BLaER1 (cell line): ENCODE results near the gene SLC25A19.
"Not testable (repeated sequence)": the region's sequence is repeated elsewhere in the genome, so short reads cannot be mapped to it uniquely, and the experiment has no call there.

Experiments
- H3K27ac ChIP-seq: shearing (Covaris generic); formaldehyde crosslinking; 2 replicates; pipeline ENCODE4 v1.8.1; 2022
- H3K27me3 ChIP-seq: shearing (Covaris generic); formaldehyde crosslinking; 2 replicates; pipeline ENCODE4 v1.8.1; 2022
- H3K36me3 ChIP-seq: shearing (Covaris generic); formaldehyde crosslinking; 2 replicates; pipeline ENCODE4 v1.8.1; 2022
- H3K4me1 ChIP-seq: shearing (Covaris generic); formaldehyde crosslinking; 2 replicates; pipeline ENCODE4 v1.8.1; 2022
- H3K4me2 ChIP-seq: shearing (Covaris generic); formaldehyde crosslinking; 2 replicates; pipeline ENCODE4 v1.8.1; 2022
- H3K4me3 ChIP-seq: shearing (Covaris generic); formaldehyde crosslinking; 2 replicates; pipeline ENCODE4 v1.8.1; 2022
- H3K9ac ChIP-seq: shearing (Covaris generic); formaldehyde crosslinking; 2 replicates; pipeline ENCODE4 v1.8.1; 2022
- H3K9me3 ChIP-seq: shearing (Covaris generic); formaldehyde crosslinking; 2 replicates; pipeline ENCODE4 v1.8.1; 2022
- H4K20me1 ChIP-seq: shearing (Covaris generic); formaldehyde crosslinking; 2 replicates; pipeline ENCODE4 v1.8.1; 2022
- Cebpa-rat ChIP-seq: shearing (Covaris generic); IDR thresholded peaks from 2 replicates; pipeline ENCODE4 v1.8.1; 2022

The SLC25A19 gene

GRCh38 chr17:75307957-75308731 lies 18.9 kb upstream of the SLC25A19 start:
- TF ChIP-seq Cebpa-rat, result no peak
- no peaks in the 10 kb centered on the region for H3K27me3 ChIP-seq
- H3K9ac ChIP-seq, result no peak overlapping the region
- H3K27ac ChIP-seq, result 0 out of 2 replicates have a peak overlapping the region, but pooled peaks have one; percentile 22
- H3K4me1 ChIP-seq, result peaks cover 43% of the 10 kb centered on the region
- H3K4me3 ChIP-seq, result no peak overlapping the region
- no peaks in the 10 kb centered on the region for H3K9me3 ChIP-seq
- H4K20me1 ChIP-seq, result no peaks in the 10 kb centered on the region
- peak overlapping the region; percentile 32; the same call in 1 of the 2 replicates for H3K4me2 ChIP-seq
- H3K36me3 ChIP-seq, result peaks cover 9% of the 10 kb centered on the region; the same call in 1 of the 2 replicates

DNA sequence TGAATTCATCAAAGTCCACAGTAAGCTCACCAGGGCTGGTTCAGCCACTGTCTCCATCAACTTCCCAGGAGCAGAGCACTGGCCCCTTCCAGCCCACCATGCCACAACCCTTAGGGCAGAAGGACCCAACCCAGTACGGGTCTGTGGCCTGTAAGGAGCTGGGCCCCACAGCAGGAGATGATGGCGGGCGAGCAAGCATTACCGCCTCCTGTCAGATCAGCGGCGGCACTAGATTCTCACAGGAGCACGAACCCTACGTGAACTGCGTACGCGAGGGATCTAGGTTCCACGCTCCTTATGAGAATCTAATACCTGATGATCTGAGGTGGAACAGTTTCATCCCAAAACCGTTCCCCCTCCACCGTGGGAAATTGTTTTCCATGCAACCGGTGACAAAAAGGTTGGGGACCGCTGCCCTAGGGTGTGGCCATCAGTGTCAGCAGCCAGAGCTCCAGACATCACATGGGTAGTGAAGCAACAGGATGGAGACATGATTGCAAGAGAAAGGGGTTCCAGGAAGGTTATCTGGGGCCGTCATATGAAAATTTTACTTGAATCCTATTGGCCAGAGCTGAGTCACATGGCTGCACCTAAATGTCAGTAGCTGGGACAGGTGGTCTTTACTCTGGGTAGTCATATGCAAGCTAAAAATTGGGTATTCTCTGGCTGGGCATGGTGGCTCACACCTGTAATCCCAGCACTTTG lies 12.4 kb upstream of the SLC25A19 start:
- Histone ChIP-seq H3K9me3 (no peaks in the 10 kb centered on the region), H3K36me3 (peaks cover 16% of the 10 kb centered on the region; the same call in 1 of the 2 replicates), H3K4me2 (no peak overlapping the region), H3K27me3 (no peaks in the 10 kb centered on the region), H3K4me1 (peaks cover 22% of the 10 kb centered on the region), H4K20me1 (no peaks in the 10 kb centered on the region), H3K9ac (no peak overlapping the region), H3K27ac (no peak overlapping the region), H3K4me3 (no peak overlapping the region)
- TF ChIP-seq Cebpa-rat, result no peak

- Histone ChIP-seq H3K36me3 (peaks cover 16% of the 10 kb centered on the region; the same call in 1 of the 2 replicates), H3K4me1 (peaks cover 28% of the 10 kb centered on the region), H3K27ac (no peak overlapping the region), H3K9me3 (no peaks in the 10 kb centered on the region), H4K20me1 (no peaks in the 10 kb centered on the region), H3K27me3 (no peaks in the 10 kb centered on the region), H3K4me2 (no peak overlapping the region), H3K4me3 (no peak overlapping the region), H3K9ac (no peak overlapping the region)
- TF ChIP-seq Cebpa-rat, result no peak
These were observed 11.8 kb upstream of the SLC25A19 start for GRCh38 chr17:75301049-75301448.

GRCh38 chr17:75300280-75300679 lies 11.0 kb upstream of the SLC25A19 start:
- Histone ChIP-seq H3K27ac (no peak overlapping the region), H3K4me2 (no peak overlapping the region), H3K4me3 (no peak overlapping the region), H3K36me3 (peaks cover 16% of the 10 kb centered on the region; the same call in 1 of the 2 replicates), H3K9me3 (no peaks in the 10 kb centered on the region), H3K27me3 (no peaks in the 10 kb centered on the region), H3K4me1 (peaks cover 36% of the 10 kb centered on the region), H4K20me1 (no peaks in the 10 kb centered on the region), H3K9ac (no peak overlapping the region)
- TF ChIP-seq Cebpa-rat, result 0 out of 2 replicates have a peak, but pooled peaks have one; percentile 51

GRCh38 chr17:75295201-75296158 lies 6.2 kb upstream of the SLC25A19 start:
- 0 out of 2 replicates have a peak overlapping the region, but pooled peaks have one; percentile 7 for H3K9ac ChIP-seq
- H3K27me3 ChIP-seq, result no peaks in the 10 kb centered on the region
- 0 out of 2 replicates have a peak, but pooled peaks cover 4% of the 10 kb centered on the region for H3K36me3 ChIP-seq
- peak overlapping the region; percentile 62 for H3K27ac ChIP-seq
- no peak overlapping the region for H3K4me3 ChIP-seq
- no peaks in the 10 kb centered on the region for H4K20me1 ChIP-seq
- peak overlapping the region; percentile 80 for H3K4me2 ChIP-seq
- H3K4me1 ChIP-seq, result peaks cover 43% of the 10 kb centered on the region
- no peak for TF ChIP-seq Cebpa-rat
- H3K9me3 ChIP-seq, result no peaks in the 10 kb centered on the region

GRCh38 chr17:75292810-75293448 lies 3.7 kb upstream of the SLC25A19 start:
- H3K4me2 ChIP-seq, H3K4me3 ChIP-seq, H3K9ac ChIP-seq, H3K36me3 ChIP-seq, H3K9me3 ChIP-seq, H4K20me1 ChIP-seq, H3K27me3 ChIP-seq, H3K27ac ChIP-seq: not testable (repeated sequence)
- H3K4me1 ChIP-seq, result peaks cover 47% of the 10 kb centered on the region

DNA sequence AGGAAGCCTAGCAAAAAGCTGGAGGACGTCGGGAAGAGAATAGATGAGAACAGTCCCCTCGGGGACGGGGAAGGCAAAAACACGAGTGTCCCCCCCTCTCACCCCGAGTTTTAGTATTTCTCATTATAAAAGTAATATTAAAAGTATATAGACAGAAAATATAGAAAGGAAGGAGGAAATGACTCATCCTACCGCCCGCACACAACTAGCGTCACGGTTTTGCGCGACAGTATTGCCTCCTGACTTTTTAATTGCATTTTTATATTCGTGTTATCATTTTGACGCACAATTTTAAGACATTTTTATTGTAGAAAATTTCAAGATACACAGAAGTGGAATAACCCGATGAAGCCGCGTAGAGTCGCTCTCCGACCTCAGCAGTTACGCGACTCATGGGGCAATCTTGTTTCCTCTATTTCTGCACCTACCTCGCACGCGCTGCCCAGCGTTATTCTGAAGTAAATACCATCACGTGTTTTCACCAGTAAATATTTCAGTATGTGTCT lies 652 bp upstream of the SLC25A19 start:
- Histone ChIP-seq H3K27ac (peak overlapping the region; percentile 67), H3K36me3 (peaks cover 24% of the 10 kb centered on the region), H4K20me1 (no peaks in the 10 kb centered on the region), H3K4me2 (peak overlapping the region; percentile 89), H3K4me1 (peaks cover 34% of the 10 kb centered on the region), H3K9ac (peak overlapping the region; percentile 75), H3K9me3 (no peaks in the 10 kb centered on the region), H3K4me3 (peak overlapping the region; percentile 85), H3K27me3 (no peaks in the 10 kb centered on the region)
- TF ChIP-seq Cebpa-rat, result no peak

GRCh38 chr17:75288770-75289114 lies 491 bp downstream of the SLC25A19 start:
- Histone ChIP-seq H3K27me3 (no peaks in the 10 kb centered on the region), H3K4me2 (peak overlapping the region; percentile 83), H3K9ac (peak overlapping the region; percentile 90), H3K9me3 (no peaks in the 10 kb centered on the region), H4K20me1 (no peaks in the 10 kb centered on the region), H3K36me3 (peaks cover 34% of the 10 kb centered on the region), H3K27ac (peak overlapping the region; percentile 86), H3K4me3 (peak overlapping the region; percentile 85), H3K4me1 (peaks cover 45% of the 10 kb centered on the region)
- no peak for TF ChIP-seq Cebpa-rat

- Histone ChIP-seq H3K9ac (peak overlapping the region; percentile 90), H3K9me3 (no peaks in the 10 kb centered on the region), H3K4me1 (peaks cover 45% of the 10 kb centered on the region), H3K27ac (peak overlapping the region; percentile 44), H3K4me3 (peak overlapping the region; percentile 85), H3K36me3 (peaks cover 38% of the 10 kb centered on the region), H4K20me1 (no peaks in the 10 kb centered on the region), H3K27me3 (no peaks in the 10 kb centered on the region), H3K4me2 (peak overlapping the region; percentile 83)
- no peak for TF ChIP-seq Cebpa-rat
These were observed 874 bp downstream of the SLC25A19 start for GRCh38 chr17:75288359-75288758.
